Testis (tissue), 3 donors: Measurements from ENCODE around the gene DISC1. TPM values are rescaled to one million over a fixed set of nuclear protein-coding genes. Genes with fewer than 3 reads are reported as not detected.

Experiments used
- DNase-seq: peaks from one replicate; pipeline ENCODE4 v3.0.0-alpha.2; 2019
- H3K27ac ChIP-seq, 2 donors: fragments of 200-600 bp; sonication (generic); one replicate each; pipeline ENCODE4 v1.5.1; 2019
- H3K27me3 ChIP-seq: fragments of 200-600 bp; sonication (generic); one replicate; pipeline ENCODE4 v1.5.1; 2019
- H3K36me3 ChIP-seq: fragments of 200-600 bp; sonication (generic); one replicate; pipeline ENCODE4 v1.5.1; 2017; ENCODE audit warnings: low read depth; ENCODE audit errors: missing control alignments
- H3K4me1 ChIP-seq: fragments of 200-600 bp; sonication (generic); one replicate; pipeline ENCODE4 v1.5.1; 2019
- H3K4me3 ChIP-seq, 2 donors: fragments of 200-600 bp; sonication (generic); one replicate each; pipeline ENCODE4 v1.5.1; 2017 to 2019
- H3K9me3 ChIP-seq: fragments of 200-600 bp; sonication (generic); one replicate; pipeline ENCODE4 v1.5.1; 2017
- POLR2A ChIP-seq: fragments of 450-650 bp; IDR thresholded peaks from one replicate; pipeline ENCODE4 v1.6.1; 2017; ENCODE audit warnings: antibody characterized with exemption, mild to moderate bottlenecking, moderate library complexity
- WGBS, 2 donors: methylation state at CpG; one replicate each; pipeline ENCODE4 v1.1.5; 2018; 5-methylcytosine and 5-hydroxymethylcytosine counted together
- intact Hi-C: fragments of 100-400 bp; cut with DNase I; formaldehyde crosslinking; loops from one replicate; pipeline ENCODE4 v1.15.1; 2023; ENCODE audit warnings: low total_unique reads
- polyA plus RNA-seq: library from polyadenylated mRNA; stranded (reverse); fragments of 350-450 nt; fragmentation: Illumina TruSeq; extraction: RNeasy Lipid Tissue Mini Kit (QIAGEN cat#74804); gene quantifications from one replicate; pipeline ENCODE4 v1.2.3, GENCODE V29; 2014; ENCODE audit warnings: low read depth, low replicate concordance; ENCODE audit not compliant: insufficient read depth
- total RNA-seq, 2 donors: library from RNA; depleted of rRNA; stranded (reverse); fragments of >200 nt; gene quantifications; one replicate each; pipeline ENCODE4 v1.2.3, GENCODE V29; 2016
- TF ChIP-seq, protein P1 (sequence below), 3 experiments: fragments of 450-650 bp in 2 of 3; fragments of 200-600 bp in 1 of 3; sonication (generic) in 1 of 3; IDR thresholded peaks; one replicate each; pipeline ENCODE4 v1.5.1; 2016 to 2019; ENCODE audit warnings: antibody characterized with exemption in 3 of 3, mild to moderate bottlenecking in 2 of 3, moderate library complexity in 1 of 3

The DISC1 gene
- total and polyA plus RNA-seq, 3 donors from 2014 or later, result 1.8 to 6.8 (median 5.7) TPM

DNA sequence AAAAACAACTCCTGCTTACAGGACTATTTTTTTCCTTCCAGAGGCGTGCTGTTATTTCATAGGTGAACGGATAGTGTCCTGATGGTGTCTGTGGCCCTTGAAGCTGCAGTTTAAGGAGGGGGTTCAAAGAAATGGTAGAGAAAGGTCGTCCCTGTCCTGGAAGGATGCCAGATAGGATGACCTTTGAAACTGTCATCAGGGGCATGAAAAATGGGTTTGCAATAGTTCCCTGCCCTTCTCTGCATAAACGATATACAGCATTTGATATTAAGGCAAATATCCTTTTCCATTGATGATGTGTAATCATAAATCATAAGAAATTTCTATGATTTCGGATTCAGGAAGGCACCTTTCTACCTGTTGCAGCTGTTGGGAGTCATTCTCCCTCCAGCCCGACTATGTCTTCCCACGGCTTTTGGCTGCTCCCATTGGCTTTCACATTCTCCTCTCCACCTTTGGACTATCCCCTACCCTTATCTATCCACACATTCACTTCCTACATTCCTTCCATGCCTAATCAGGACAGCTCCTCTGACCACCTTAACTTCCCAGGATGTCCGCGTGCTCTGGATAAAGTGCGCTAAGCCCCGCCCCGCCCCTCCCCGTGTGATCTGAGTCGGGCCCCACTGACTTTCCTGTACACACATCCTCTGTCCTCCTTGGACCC lies 209.8 kb downstream of the DISC1 start:
- WGBS, 2 donors, result 81 to 93% methylated on average over 14 of the region's 14 CpGs
- TF ChIP-seq POLR2A, result no peak
- TF ChIP-seq, protein P1, sequence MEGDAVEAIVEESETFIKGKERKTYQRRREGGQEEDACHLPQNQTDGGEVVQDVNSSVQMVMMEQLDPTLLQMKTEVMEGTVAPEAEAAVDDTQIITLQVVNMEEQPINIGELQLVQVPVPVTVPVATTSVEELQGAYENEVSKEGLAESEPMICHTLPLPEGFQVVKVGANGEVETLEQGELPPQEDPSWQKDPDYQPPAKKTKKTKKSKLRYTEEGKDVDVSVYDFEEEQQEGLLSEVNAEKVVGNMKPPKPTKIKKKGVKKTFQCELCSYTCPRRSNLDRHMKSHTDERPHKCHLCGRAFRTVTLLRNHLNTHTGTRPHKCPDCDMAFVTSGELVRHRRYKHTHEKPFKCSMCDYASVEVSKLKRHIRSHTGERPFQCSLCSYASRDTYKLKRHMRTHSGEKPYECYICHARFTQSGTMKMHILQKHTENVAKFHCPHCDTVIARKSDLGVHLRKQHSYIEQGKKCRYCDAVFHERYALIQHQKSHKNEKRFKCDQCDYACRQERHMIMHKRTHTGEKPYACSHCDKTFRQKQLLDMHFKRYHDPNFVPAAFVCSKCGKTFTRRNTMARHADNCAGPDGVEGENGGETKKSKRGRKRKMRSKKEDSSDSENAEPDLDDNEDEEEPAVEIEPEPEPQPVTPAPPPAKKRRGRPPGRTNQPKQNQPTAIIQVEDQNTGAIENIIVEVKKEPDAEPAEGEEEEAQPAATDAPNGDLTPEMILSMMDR (IDR thresholded peaks at IDR 0.05), result no peak

DNA sequence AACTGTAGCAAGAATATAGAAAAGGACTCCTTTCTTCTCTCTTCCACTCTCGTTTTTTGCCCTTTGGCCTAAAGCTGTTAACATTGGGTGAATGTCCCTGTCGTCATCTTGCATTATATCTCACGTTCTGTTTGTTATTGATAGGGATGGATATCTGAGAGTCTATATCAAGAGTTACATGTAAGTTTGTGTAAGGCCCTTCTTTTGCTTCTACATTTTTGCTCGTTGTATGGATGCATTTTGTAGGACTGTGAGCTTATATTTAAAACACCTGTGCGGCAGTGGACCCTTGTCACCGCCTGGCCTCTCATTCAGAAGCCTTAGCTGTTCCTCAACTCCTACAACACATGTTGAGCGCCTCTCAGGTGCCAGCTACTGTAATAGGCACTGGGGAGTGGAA lies 211.9 kb downstream of the DISC1 start:
- Histone ChIP-seq H3K27me3 (no peaks in the 10 kb centered on the region), H3K4me1 (no peaks in the 10 kb centered on the region), H3K4me3 (no peak overlapping the region), H3K36me3 (no peaks in the 10 kb centered on the region), H3K9me3 (no peaks in the 10 kb centered on the region), H3K27ac (no peak overlapping the region)
- intact Hi-C loops, result no loop called here
- WGBS, 2 donors, result 85 to 96% methylated on average over 7 of the region's 7 CpGs
- no peak for TF ChIP-seq POLR2A
- TF ChIP-seq, protein P1 (IDR thresholded peaks at IDR 0.05), result no peak
- DNase-seq, result no peak

More for the DNA sequence above, 209.8 kb downstream of the DISC1 start:
- Histone ChIP-seq H3K36me3 (no peaks in the 10 kb centered on the region), H3K27me3 (no peaks in the 10 kb centered on the region), H3K4me3 (no peak overlapping the region), H3K9me3 (no peaks in the 10 kb centered on the region), H3K4me1 (no peaks in the 10 kb centered on the region), H3K27ac (no peak overlapping the region)
- no peak for DNase-seq
- intact Hi-C loops, result no loop called here

DNA sequence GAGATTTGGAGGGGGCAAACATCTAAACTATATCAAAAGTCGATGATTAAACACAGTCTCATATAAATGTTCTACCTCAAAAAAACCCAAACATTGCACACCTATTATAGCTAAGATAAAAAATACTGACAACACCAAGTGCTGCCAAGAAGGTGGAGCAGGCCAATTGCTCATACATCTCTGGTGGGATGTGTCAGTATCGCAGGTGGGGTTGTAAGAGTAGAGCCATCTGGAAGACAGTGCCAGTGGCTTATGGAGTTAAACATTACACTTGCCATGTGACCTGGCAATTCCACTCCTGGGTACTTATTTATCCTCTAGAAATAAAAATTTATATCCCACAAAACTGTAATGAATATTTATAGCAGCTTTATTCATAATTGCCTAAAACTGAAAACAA lies 213.4 kb downstream of the DISC1 start:
- H3K27ac ChIP-seq, result no peak overlapping the region
- WGBS, 2 donors, result 90% methylated on average over 2 of the region's 2 CpGs
- DNase-seq, result no peak
- H3K27me3 ChIP-seq, result no peaks in the 10 kb centered on the region
- H3K4me3 ChIP-seq, result no peak overlapping the region
- no peaks in the 10 kb centered on the region for H3K9me3 ChIP-seq
- H3K36me3 ChIP-seq, result no peaks in the 10 kb centered on the region
- H3K4me1 ChIP-seq, result no peaks in the 10 kb centered on the region
- intact Hi-C loops, result no loop called here
- TF ChIP-seq POLR2A, result no peak
- TF ChIP-seq, protein P1 (IDR thresholded peaks at IDR 0.05), result no peak

DNA sequence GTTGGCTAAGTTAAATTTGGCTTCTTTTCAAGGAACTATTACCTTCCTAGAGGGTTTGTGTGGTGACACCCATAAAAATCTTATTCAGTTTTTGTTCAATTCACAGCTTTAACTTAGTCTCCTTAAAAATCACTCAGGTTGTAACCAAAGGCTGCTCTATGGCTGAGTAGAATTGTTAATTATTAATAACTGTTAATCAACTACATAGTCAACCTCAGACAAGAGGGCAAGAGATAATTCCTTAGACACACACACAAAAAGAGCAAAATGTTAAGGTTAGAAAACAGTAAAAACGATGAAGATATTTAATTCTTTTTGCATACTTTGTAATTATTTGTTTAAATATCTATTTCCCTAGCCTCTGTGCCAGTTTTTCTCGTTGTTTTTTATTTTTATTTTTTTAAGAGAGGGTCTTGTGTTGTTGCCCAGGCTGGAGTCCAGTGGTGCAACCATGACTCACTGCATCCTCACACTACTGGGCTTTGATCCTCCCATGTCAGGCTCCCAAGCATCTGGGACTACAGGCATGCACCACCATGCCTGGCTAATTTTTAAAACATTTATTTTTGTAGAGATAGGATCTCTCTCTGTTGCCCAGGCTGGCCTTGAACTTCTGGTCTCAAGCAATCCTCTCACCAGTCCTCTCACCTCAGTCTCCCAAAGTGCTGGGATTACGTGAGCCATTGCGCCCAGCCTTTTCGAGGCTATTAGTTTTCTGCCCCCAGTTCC lies 215.2 kb downstream of the DISC1 start:
- intact Hi-C loops, result no loop called here
- Histone ChIP-seq H3K27ac (no peak overlapping the region), H3K4me3 (no peak overlapping the region), H3K9me3 (no peaks in the 10 kb centered on the region), H3K36me3 (no peaks in the 10 kb centered on the region), H3K27me3 (no peaks in the 10 kb centered on the region), H3K4me1 (no peaks in the 10 kb centered on the region)
- WGBS, 2 donors, result 69 to 75% methylated on average over 5 of the region's 5 CpGs
- DNase-seq, result no peak
- TF ChIP-seq, protein P1 (IDR thresholded peaks at IDR 0.05), result no peak
- no peak for TF ChIP-seq POLR2A
